Measurements from ENCODE around the gene CRHR1. TPM values are rescaled to one million over a fixed set of nuclear protein-coding genes. Genes with fewer than 3 reads are reported as not detected.

Gene CRHR1
- total and polyA plus RNA-seq, 4 donors: not detected

DNA sequence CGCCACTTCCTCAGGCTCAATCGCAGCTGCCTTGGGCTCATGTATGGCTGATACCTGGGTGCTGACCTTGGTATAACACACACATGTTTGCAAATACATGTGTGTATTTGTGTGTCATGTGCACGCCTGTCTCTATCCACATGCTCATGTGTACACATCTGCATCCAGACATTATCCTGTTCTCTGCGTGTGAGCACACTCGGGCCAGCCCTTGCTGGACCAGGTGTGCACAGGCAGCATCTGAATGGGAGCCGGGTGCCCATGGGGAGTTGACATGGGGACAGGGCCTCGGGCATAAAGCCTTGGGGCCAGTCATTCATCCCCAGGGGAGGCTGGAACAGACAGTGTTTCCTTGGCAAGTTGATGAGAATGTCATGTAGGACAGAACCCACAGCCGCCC is 29.1 kb upstream of the CRHR1 start:
- Histone ChIP-seq H3K27ac (ENCODE audit: low read depth in 1 of 2, low read length in 2 of 2) (no peak overlapping the region), H3K36me3 (ENCODE audit: control insufficient read depth in 1 of 2, insufficient read depth in 2 of 2, low read length in 1 of 2) (no peaks in the 10 kb centered on the region), H3K4me1 (ENCODE audit: control insufficient read depth in 1 of 2, insufficient read depth in 2 of 2, low read length in 2 of 2) (no peaks in the 10 kb centered on the region), H3K27me3 (ENCODE audit: control insufficient read depth in 1 of 2, insufficient read depth in 2 of 2, low read length in 1 of 2) (no peaks in the 10 kb centered on the region), H3K9me3 (ENCODE audit: control insufficient read depth, low read length) (no peaks in the 10 kb centered on the region), H3K4me3 (ENCODE audit: low read length in 2 of 2) (no peak overlapping the region)
- DNase-seq: no peak
- intact Hi-C loops (cut with DNase I): no loop called here
- no peak for ATAC-seq (ENCODE audit: low FRiP score)
- WGBS, 2 donors: 83 to 88% methylated on average over 8 of the region's 8 CpGs

DNA sequence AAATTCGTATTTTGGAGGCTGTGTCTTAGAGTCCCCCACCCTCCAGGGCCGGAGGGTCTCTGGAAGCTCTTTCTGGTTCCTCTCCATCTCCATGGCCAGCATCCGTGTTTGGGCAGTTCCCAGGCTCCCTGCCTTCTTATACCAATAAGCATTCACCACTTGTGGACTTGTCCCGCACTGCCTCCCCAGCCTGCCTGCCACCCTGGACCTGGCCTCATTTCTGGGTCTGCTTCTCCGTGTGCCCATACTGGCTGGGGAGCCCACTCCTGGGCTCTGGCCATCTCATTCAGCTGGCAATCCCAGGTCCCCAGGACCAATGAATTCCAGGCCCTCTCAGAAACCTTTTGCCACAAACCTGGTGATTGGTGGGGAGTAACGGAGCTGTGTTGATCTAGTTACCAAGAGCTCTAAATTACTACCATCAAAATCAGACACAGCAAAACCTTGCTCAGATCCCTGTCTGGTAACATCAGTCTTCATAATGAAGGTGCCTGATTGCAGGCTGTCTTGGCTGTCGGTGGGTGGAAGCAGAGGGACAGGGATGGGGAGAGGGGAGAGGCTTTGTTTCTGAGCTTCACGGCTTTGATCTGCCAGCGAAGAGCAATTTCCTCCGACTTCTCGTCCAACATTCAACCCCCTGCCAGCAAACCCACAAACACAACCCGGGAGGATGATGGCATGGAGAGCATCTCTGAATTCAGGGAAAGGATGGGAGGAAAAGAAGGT is 27.7 kb upstream of the CRHR1 start:
- 31 to 37% methylated on average over 12 of the region's 12 CpGs for WGBS, 2 donors
- intact Hi-C loops (cut with DNase I): no loop called here
- no peaks in the 10 kb centered on the region for H3K9me3 ChIP-seq (ENCODE audit: control insufficient read depth, low read length)
- ATAC-seq (ENCODE audit: low FRiP score): no peak
- H3K4me1 ChIP-seq (ENCODE audit: control insufficient read depth in 1 of 2, insufficient read depth in 2 of 2, low read length in 2 of 2): no peaks in the 10 kb centered on the region
- H3K27me3 ChIP-seq (ENCODE audit: control insufficient read depth in 1 of 2, insufficient read depth in 2 of 2, low read length in 1 of 2): no peaks in the 10 kb centered on the region
- no peak for DNase-seq
- H3K4me3 ChIP-seq (ENCODE audit: low read length in 2 of 2): no peak overlapping the region
- no peaks in the 10 kb centered on the region for H3K36me3 ChIP-seq (ENCODE audit: control insufficient read depth in 1 of 2, insufficient read depth in 2 of 2, low read length in 1 of 2)
- H3K27ac ChIP-seq (ENCODE audit: low read depth in 1 of 2, low read length in 2 of 2): no peak overlapping the region

DNA sequence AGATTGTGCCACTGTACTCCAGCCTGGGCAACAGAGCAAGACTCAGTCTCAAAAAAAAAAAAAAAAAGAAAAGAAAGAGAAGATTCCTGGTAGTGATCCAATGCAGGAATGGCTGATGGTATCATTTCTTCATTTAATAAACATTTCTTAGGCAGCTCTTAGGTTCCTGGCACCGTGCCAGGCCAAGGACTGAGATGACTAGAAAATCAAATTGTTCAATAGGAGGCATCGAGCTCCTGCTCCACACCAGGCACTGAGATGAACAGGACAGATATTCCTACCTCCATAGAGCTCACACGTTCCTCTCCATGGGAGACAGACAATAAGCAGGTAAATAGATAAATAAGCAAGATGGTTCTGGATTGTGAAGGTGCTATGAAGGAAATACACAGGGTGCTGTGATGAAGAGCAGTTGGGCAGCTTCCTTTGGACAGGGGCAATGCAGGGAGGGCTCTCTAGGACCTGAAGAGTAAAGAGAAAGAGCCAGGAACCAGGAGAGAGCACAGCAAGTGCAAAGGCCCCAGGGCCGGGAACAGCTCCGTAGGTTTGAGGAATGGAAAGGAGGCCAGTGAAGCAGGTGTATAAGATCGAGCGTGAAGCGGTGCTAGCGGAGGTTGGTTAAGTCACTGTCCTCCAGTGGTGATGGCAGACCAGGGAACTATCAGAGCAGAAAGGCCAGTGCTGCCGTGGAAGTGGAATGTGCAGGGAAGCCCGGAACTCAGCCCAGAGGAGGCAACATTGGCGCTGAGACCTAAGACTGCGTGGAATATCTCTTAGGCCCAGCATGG is 26.5 kb upstream of the CRHR1 start:
- Histone ChIP-seq H3K9me3 (ENCODE audit: control insufficient read depth, low read length) (no peaks in the 10 kb centered on the region), H3K4me1 (ENCODE audit: control insufficient read depth in 1 of 2, insufficient read depth in 2 of 2, low read length in 2 of 2) (no peaks in the 10 kb centered on the region), H3K27ac (ENCODE audit: low read depth in 1 of 2, low read length in 2 of 2) (no peak overlapping the region), H3K27me3 (ENCODE audit: control insufficient read depth in 1 of 2, insufficient read depth in 2 of 2, low read length in 1 of 2) (no peaks in the 10 kb centered on the region), H3K36me3 (ENCODE audit: control insufficient read depth in 1 of 2, insufficient read depth in 2 of 2, low read length in 1 of 2) (no peaks in the 10 kb centered on the region), H3K4me3 (ENCODE audit: low read length in 2 of 2) (no peak overlapping the region)
- ATAC-seq (ENCODE audit: low FRiP score) (no peak), DNase-seq (peak in 1 of 2 donors; percentile 62)
- intact Hi-C loops (cut with DNase I): no loop called here
- 79 to 80% methylated on average over 13 of the region's 13 CpGs for WGBS, 2 donors

DNA sequence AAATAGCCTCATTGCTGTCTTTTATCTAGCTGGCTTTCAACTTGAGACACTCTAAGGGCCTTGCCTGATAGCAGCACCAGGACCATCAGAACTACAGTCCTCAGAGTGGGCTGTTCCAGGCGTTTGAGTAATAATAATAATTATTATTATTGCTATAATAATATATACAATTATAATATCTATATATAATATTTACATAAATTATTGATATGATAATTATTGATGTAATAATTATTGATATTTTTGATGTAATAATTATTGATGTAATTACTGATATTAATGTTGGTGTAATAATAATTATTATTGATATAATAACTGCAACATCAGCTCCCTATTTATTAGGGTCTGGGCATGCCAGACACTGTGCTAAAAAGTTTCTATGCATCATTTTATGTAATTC is 25.6 kb upstream of the CRHR1 start:
- Histone ChIP-seq H3K9me3 (ENCODE audit: control insufficient read depth, low read length) (no peaks in the 10 kb centered on the region), H3K36me3 (ENCODE audit: control insufficient read depth in 1 of 2, insufficient read depth in 2 of 2, low read length in 1 of 2) (no peaks in the 10 kb centered on the region), H3K27me3 (ENCODE audit: control insufficient read depth in 1 of 2, insufficient read depth in 2 of 2, low read length in 1 of 2) (no peaks in the 10 kb centered on the region), H3K4me3 (ENCODE audit: low read length in 2 of 2) (no peak overlapping the region), H3K27ac (ENCODE audit: low read depth in 1 of 2, low read length in 2 of 2) (no peak overlapping the region), H3K4me1 (ENCODE audit: control insufficient read depth in 1 of 2, insufficient read depth in 2 of 2, low read length in 2 of 2) (no peaks in the 10 kb centered on the region)
- DNase-seq (no peak), ATAC-seq (ENCODE audit: low FRiP score) (no peak)
- intact Hi-C loops (cut with DNase I): no loop called here
- 69 to 82% methylated on average over 1 of the region's 1 CpG for WGBS, 2 donors

DNA sequence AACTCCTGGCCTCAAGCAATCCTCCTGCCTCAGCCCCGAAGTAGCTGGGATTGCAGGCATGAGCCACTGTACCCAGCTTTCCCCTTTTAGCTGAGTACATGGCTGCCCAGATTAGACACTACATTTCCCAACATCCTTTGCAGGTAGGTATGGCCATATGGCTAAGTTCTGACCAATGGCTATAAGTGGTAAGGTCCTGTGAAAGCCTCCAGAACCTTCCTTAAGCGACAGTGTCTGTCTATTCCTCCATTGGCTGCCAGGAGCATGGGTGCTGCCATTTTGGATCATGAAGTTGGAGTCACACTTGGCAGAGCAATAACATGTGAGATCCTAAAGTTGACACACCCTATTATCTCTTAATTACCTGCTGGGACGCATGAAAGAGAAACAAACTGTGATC is 24.4 kb upstream of the CRHR1 start:
- 75 to 76% methylated on average over 3 of the region's 3 CpGs for WGBS, 2 donors
- H3K4me3 ChIP-seq (ENCODE audit: low read length in 2 of 2): no peak overlapping the region
- no peak for ATAC-seq (ENCODE audit: low FRiP score)
- no peaks in the 10 kb centered on the region for H3K36me3 ChIP-seq (ENCODE audit: control insufficient read depth in 1 of 2, insufficient read depth in 2 of 2, low read length in 1 of 2)
- H3K27me3 ChIP-seq (ENCODE audit: control insufficient read depth in 1 of 2, insufficient read depth in 2 of 2, low read length in 1 of 2): no peaks in the 10 kb centered on the region
- no peaks in the 10 kb centered on the region for H3K9me3 ChIP-seq (ENCODE audit: control insufficient read depth, low read length)
- H3K4me1 ChIP-seq (ENCODE audit: control insufficient read depth in 1 of 2, insufficient read depth in 2 of 2, low read length in 2 of 2): no peaks in the 10 kb centered on the region
- intact Hi-C loops (cut with DNase I): no loop called here
- H3K27ac ChIP-seq (ENCODE audit: low read depth in 1 of 2, low read length in 2 of 2): no peak overlapping the region
- DNase-seq: peak in 1 of 2 donors; percentile 6

DNA sequence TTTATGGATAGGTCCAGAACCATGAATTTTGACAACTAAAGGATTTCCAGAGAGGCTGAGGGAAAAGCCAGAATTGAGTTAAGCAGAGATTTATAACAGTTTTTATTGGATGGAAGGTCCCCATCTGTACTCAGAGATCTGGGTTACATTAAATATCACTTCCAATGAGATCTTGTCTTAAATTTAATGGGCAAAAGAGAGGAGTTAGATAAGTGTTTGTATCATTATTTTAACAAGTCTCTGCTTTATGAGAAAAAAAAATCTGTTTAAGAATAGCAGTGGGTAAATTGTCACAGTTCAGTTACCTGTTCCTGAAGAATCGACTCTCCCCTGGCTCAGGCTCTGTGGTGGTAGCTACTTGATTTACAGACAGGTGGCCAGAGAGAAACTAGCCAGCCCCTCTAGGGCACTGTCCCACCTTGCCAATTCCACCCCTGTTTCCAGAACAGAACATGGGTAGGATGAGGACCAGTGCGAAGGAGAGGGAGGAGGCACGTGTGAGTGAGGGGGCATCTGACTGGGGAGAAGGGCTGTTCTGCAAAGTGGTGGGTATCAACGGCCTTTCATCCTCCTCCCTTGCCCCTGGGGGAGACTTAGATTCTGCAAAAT is 22.1 kb upstream of the CRHR1 start:
- H3K4me1 ChIP-seq (ENCODE audit: control insufficient read depth in 1 of 2, insufficient read depth in 2 of 2, low read length in 2 of 2): no peaks in the 10 kb centered on the region
- WGBS, 2 donors: 60 to 62% methylated on average over 4 of the region's 4 CpGs
- H3K36me3 ChIP-seq (ENCODE audit: control insufficient read depth in 1 of 2, insufficient read depth in 2 of 2, low read length in 1 of 2): no peaks in the 10 kb centered on the region
- no peak for ATAC-seq (ENCODE audit: low FRiP score)
- intact Hi-C loops (cut with DNase I): no loop called here
- peak in 1 of 2 donors; percentile 16 for DNase-seq
- H3K27ac ChIP-seq (ENCODE audit: low read depth in 1 of 2, low read length in 2 of 2): no peak overlapping the region
- no peak overlapping the region for H3K4me3 ChIP-seq (ENCODE audit: low read length in 2 of 2)
- no peaks in the 10 kb centered on the region for H3K9me3 ChIP-seq (ENCODE audit: control insufficient read depth, low read length)
- H3K27me3 ChIP-seq (ENCODE audit: control insufficient read depth in 1 of 2, insufficient read depth in 2 of 2, low read length in 1 of 2): no peaks in the 10 kb centered on the region

DNA sequence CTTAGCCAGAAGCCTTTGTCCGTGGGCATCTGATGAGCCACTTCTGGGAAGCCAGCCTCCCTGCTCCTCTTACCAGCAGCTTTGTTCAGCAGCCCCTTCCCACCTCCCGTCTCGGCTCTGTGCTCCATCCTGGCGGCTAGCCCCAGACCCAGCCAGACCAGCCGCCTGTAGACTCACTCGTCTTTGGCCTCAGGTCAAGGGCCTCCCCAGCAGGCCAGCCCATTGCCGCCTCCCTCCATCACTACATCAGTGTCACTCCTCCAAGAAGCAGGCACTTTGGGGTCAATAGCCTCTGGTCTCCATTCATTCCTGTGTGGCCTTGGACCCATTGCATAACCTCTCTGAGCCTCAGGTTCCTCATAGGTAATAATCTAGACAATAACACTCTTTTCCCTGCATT is 20.9 kb upstream of the CRHR1 start:
- no peak overlapping the region for H3K27ac ChIP-seq (ENCODE audit: low read depth in 1 of 2, low read length in 2 of 2)
- no peaks in the 10 kb centered on the region for H3K9me3 ChIP-seq (ENCODE audit: control insufficient read depth, low read length)
- ATAC-seq (ENCODE audit: low FRiP score) (no peak), DNase-seq (no peak)
- WGBS, 2 donors: 42 to 51% methylated on average over 7 of the region's 7 CpGs
- no peak overlapping the region for H3K4me3 ChIP-seq (ENCODE audit: low read length in 2 of 2)
- H3K36me3 ChIP-seq (ENCODE audit: control insufficient read depth in 1 of 2, insufficient read depth in 2 of 2, low read length in 1 of 2): no peaks in the 10 kb centered on the region
- intact Hi-C loops (cut with DNase I): no loop called here
- H3K4me1 ChIP-seq (ENCODE audit: control insufficient read depth in 1 of 2, insufficient read depth in 2 of 2, low read length in 2 of 2): no peaks in the 10 kb centered on the region
- H3K27me3 ChIP-seq (ENCODE audit: control insufficient read depth in 1 of 2, insufficient read depth in 2 of 2, low read length in 1 of 2): no peaks in the 10 kb centered on the region

DNA sequence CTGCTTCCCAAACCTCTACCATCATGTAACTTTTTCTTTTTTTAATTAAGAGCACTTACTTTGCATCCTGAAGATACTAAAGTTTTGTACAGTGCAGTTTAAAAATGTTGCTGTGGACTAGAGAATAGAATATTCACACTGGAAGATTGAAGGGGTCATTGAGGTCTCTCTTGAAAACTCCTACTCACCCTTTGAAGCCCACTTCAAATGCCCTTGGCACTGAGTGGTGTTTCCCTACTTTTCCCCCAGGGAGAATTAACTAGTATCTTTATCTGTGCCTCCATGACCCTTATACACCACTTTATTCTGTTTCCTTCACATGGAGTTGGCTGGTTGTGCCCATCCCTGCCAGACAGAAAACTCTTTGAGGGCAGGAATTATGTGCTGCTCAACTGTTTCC is 19.6 kb upstream of the CRHR1 start:
- intact Hi-C loops (cut with DNase I): no loop called here
- no peaks in the 10 kb centered on the region for H3K4me1 ChIP-seq (ENCODE audit: control insufficient read depth in 1 of 2, insufficient read depth in 2 of 2, low read length in 2 of 2)
- no peak overlapping the region for H3K27ac ChIP-seq (ENCODE audit: low read depth in 1 of 2, low read length in 2 of 2)
- ATAC-seq (ENCODE audit: low FRiP score) (no peak), DNase-seq (no peak)
- no peaks in the 10 kb centered on the region for H3K27me3 ChIP-seq (ENCODE audit: control insufficient read depth in 1 of 2, insufficient read depth in 2 of 2, low read length in 1 of 2)
- H3K9me3 ChIP-seq (ENCODE audit: control insufficient read depth, low read length): no peaks in the 10 kb centered on the region
- no peak overlapping the region for H3K4me3 ChIP-seq (ENCODE audit: low read length in 2 of 2)
- H3K36me3 ChIP-seq (ENCODE audit: control insufficient read depth in 1 of 2, insufficient read depth in 2 of 2, low read length in 1 of 2): no peaks in the 10 kb centered on the region

DNA sequence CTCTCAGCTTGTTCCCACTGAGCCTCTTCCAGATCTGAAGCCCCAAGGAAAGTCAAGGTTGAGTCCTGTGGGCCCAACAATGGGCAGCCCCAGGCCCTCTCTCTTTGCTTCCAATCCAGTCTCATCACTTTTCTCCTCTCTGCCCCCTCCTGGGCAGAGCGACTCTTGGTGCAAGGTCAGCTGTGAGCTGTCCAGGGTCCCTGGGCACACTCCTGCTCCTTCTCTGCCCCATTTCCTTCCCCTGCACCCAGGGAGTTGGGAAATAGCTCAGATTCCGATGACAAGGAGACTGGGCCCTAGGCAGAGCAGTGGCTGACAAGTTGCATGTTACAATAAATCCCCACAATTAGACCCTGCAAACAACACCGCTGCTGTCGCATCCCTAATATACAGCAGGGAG is 16.1 kb upstream of the CRHR1 start:
- no peak for ATAC-seq (ENCODE audit: low FRiP score)
- 25 to 27% methylated on average over 4 of the region's 4 CpGs for WGBS, 2 donors
- Histone ChIP-seq H3K27ac (ENCODE audit: low read depth in 1 of 2, low read length in 2 of 2) (no peak overlapping the region), H3K27me3 (ENCODE audit: control insufficient read depth in 1 of 2, insufficient read depth in 2 of 2, low read length in 1 of 2) (no peaks in the 10 kb centered on the region), H3K4me1 (ENCODE audit: control insufficient read depth in 1 of 2, insufficient read depth in 2 of 2, low read length in 2 of 2) (no peaks in the 10 kb centered on the region), H3K36me3 (ENCODE audit: control insufficient read depth in 1 of 2, insufficient read depth in 2 of 2, low read length in 1 of 2) (no peaks in the 10 kb centered on the region), H3K4me3 (ENCODE audit: low read length in 2 of 2) (no peak overlapping the region), H3K9me3 (ENCODE audit: control insufficient read depth, low read length) (no peaks in the 10 kb centered on the region)
- intact Hi-C loops (cut with DNase I): no loop called here
- DNase-seq: no peak

Measured in aorta (tissue), 5 donors.